ENCODE data around the gene CAP2. TPM values are rescaled to one million over a fixed set of nuclear protein-coding genes. Genes with fewer than 3 reads are reported as not detected.
"Not testable (repeated sequence)": the region's sequence is repeated elsewhere in the genome, so short reads cannot be mapped to it uniquely, and the experiment has no call there.

Gene CAP2
- polyA plus RNA-seq, 1 donor from 2014 or later: not detected

DNA sequence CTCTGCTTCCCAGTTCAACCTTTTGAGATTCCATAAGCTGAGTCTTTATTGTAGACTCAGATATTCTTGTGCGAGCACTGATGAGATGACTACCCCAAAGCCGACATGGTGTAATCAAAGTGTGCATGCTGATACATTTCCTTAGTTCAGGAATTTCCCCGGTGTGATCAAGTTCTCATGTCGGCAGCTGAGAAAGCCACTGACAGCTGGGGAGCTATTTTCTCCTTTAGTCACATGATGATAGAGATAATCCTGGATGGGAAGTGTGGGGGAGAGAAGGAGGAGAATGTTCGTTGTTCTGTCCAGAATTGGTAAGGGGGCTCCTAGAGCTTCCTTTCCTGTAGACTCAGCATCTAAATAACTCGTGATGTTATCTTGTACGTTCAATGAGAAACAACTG lies 7.7 kb upstream of the CAP2 start:
- Mint-ChIP-seq H3K36me3 (no peaks in the 10 kb centered on the region), H3K27me3 (peaks cover 4% of the 10 kb centered on the region), H3K4me3 (no peak overlapping the region), H3K27ac (no peak overlapping the region), H3K9me3 (peaks cover 2 to 6% (median 5%) of the 10 kb centered on the region in 3 donors), H3K4me1 (no peaks in the 10 kb centered on the region)

DNA sequence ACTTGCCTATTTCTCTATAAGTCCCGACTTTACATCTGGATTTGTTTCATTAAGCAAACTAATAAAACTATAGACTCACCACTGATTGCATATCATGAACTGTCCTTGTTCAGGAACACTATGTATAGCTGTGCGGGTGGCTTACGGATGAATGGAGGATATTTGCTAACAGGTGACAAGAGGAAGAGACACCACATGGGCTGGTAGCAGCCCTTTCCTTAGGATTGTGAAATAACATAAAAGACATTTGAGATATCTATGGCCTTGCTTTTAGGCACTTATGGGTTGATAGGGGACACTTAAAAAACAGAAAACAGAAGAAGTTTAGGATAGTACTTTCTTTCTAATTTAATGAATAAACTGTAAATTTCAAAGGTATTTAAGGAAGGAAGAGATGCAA lies 5.0 kb upstream of the CAP2 start:
- peaks cover 0 to 3% (median 0%) of the 10 kb centered on the region in 3 donors for H3K4me1 Mint-ChIP-seq
- no peak overlapping the region for H3K4me3 Mint-ChIP-seq
- peaks cover 14% of the 10 kb centered on the region for H3K27me3 Mint-ChIP-seq
- H3K36me3 Mint-ChIP-seq: no peaks in the 10 kb centered on the region
- peaks cover 2 to 6% (median 5%) of the 10 kb centered on the region in 3 donors for H3K9me3 Mint-ChIP-seq
- H3K27ac Mint-ChIP-seq: no peak overlapping the region

DNA sequence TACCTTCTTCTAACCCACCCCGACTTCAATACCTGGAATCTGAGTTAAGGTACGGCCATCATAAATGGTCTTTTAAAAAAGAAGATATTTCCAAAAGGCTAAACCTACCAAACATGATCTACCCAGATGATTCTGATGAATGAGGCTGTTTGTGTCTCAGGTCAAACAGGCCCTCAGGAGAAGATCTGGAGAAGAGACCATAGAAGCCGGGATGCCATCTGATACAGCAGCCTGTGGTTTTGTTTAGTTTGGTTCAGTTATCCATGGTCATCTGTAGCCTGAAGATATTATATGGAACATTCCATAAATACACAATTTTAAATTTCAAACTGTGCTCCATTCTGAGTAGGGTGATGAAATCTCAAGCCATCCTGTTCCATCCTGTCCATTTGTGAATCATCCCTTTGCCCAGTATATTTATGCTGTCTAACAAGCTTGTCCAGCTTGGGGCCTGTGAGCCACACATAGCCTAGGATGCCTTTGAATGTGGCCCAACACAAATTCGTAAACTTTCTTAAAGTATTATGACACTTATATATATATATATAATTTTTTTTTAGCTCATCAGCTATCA lies 4.0 kb upstream of the CAP2 start:
- Mint-ChIP-seq H3K9me3 (peaks cover 2 to 6% (median 5%) of the 10 kb centered on the region in 3 donors), H3K36me3 (peaks cover 2% of the 10 kb centered on the region), H3K27me3 (peaks cover 19% of the 10 kb centered on the region), H3K4me3 (no peak overlapping the region), H3K4me1 (peaks cover 0 to 7% (median 2%) of the 10 kb centered on the region in 3 donors), H3K27ac (no peak overlapping the region)

DNA sequence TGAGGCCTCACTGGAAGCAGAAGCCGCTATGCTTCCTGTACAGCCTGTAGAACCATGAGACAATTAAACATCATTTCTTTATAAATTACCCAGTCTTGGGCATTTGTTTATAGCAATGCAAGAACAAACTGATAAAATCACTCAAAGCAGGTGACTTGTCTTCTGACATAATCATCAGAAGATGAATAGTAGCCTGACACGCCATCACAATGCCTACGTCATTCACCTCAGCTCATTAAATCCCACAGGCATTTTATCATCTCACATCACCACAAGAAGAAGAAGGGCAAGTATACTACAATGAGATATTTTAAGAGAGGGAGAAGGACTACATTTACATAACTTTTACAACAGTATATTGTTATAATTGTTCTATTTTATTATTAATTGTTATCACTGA lies 3.1 kb upstream of the CAP2 start:
- H3K36me3 Mint-ChIP-seq: peaks cover 2% of the 10 kb centered on the region
- peaks cover 0 to 8% (median 2%) of the 10 kb centered on the region in 3 donors for H3K4me1 Mint-ChIP-seq
- H3K9me3 Mint-ChIP-seq: peaks cover 2 to 7% (median 6%) of the 10 kb centered on the region in 3 donors
- H3K27ac Mint-ChIP-seq: no peak overlapping the region
- no peak overlapping the region for H3K4me3 Mint-ChIP-seq
- H3K27me3 Mint-ChIP-seq: peaks cover 23% of the 10 kb centered on the region

DNA sequence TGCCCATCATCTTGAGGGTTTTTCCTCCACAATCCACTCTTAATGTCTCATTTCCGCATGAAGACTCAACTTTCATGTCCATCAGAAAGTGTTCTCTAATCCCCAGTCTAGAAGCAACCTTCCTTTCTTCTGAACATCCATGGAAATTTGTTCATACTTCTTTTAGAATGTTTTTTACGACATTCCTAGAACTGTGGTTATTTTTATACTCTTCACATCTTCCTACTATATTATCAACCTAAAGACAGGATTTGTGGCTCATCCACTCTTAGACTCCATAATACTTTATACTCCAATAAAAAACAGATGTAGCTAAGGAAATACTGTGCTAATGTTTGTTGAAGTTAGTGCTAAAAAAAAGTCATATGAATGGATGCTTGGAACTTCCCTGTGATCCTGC lies 1.4 kb upstream of the CAP2 start:
- Mint-ChIP-seq H3K27me3 (peaks cover 26% of the 10 kb centered on the region), H3K36me3 (peaks cover 2% of the 10 kb centered on the region), H3K9me3 (peaks cover 2 to 12% (median 9%) of the 10 kb centered on the region in 3 donors), H3K27ac (no peak overlapping the region), H3K4me1 (peaks cover 0 to 8% (median 2%) of the 10 kb centered on the region in 3 donors), H3K4me3 (no peak overlapping the region)

GRCh38 chr6:17393892-17394631 lies 667 bp downstream of the CAP2 start:
- Mint-ChIP-seq H3K27me3 (peaks cover 31% of the 10 kb centered on the region), H3K4me1 (peaks cover 0 to 8% (median 2%) of the 10 kb centered on the region in 3 donors), H3K27ac (no peak overlapping the region), H3K4me3 (peak overlapping the region in 2 of 4 donors; percentile 60 to 85), H3K9me3 (peaks cover 0 to 9% (median 8%) of the 10 kb centered on the region in 3 donors), H3K36me3 (peaks cover 2% of the 10 kb centered on the region)

DNA sequence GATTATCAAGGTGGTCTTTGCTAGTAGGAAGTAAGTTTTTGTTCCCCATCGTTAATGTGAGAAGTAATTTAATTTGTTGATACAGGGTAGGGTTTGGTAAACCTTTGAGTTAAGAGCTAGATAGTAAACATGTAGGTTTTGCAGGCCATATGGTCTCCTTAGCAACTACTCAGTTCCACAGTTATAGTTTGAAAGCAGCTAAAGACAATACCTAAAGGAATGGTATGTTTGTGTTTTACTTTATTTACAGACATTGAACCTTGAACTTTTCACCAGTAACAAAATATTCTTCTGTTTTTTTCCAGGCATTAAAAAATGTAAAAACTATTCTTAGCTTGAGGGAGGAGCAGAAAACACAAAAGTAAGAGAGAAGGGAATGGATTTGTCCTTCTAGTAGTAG lies 1.7 kb downstream of the CAP2 start:
- Mint-ChIP-seq H3K4me1 (peaks cover 0 to 8% (median 2%) of the 10 kb centered on the region in 3 donors), H3K4me3 (no peak overlapping the region), H3K27ac (no peak overlapping the region), H3K9me3 (peaks cover 0 to 8% (median 6%) of the 10 kb centered on the region in 3 donors), H3K36me3 (peaks cover 2% of the 10 kb centered on the region), H3K27me3 (peaks cover 31% of the 10 kb centered on the region)

GRCh38 chr6:17396256-17396655 lies 2.9 kb downstream of the CAP2 start:
- Mint-ChIP-seq H3K36me3 (peaks cover 2% of the 10 kb centered on the region), H3K4me3 (no peak overlapping the region), H3K27me3 (peaks cover 30% of the 10 kb centered on the region), H3K9me3 (peaks cover 0 to 6% (median 4%) of the 10 kb centered on the region in 3 donors), H3K4me1 (peaks cover 0 to 8% (median 2%) of the 10 kb centered on the region in 3 donors), H3K27ac (no peak overlapping the region)

- peaks cover 0 to 8% (median 2%) of the 10 kb centered on the region in 3 donors for H3K4me1 Mint-ChIP-seq
- H3K27me3 Mint-ChIP-seq: peaks cover 26% of the 10 kb centered on the region
- no peak overlapping the region for H3K27ac Mint-ChIP-seq
- H3K4me3 Mint-ChIP-seq: no peak overlapping the region
- peaks cover 2% of the 10 kb centered on the region for H3K36me3 Mint-ChIP-seq
- peaks cover 0 to 6% (median 5%) of the 10 kb centered on the region in 3 donors for H3K9me3 Mint-ChIP-seq
These were observed 4.4 kb downstream of the CAP2 start for GRCh38 chr6:17397764-17398194.

DNA sequence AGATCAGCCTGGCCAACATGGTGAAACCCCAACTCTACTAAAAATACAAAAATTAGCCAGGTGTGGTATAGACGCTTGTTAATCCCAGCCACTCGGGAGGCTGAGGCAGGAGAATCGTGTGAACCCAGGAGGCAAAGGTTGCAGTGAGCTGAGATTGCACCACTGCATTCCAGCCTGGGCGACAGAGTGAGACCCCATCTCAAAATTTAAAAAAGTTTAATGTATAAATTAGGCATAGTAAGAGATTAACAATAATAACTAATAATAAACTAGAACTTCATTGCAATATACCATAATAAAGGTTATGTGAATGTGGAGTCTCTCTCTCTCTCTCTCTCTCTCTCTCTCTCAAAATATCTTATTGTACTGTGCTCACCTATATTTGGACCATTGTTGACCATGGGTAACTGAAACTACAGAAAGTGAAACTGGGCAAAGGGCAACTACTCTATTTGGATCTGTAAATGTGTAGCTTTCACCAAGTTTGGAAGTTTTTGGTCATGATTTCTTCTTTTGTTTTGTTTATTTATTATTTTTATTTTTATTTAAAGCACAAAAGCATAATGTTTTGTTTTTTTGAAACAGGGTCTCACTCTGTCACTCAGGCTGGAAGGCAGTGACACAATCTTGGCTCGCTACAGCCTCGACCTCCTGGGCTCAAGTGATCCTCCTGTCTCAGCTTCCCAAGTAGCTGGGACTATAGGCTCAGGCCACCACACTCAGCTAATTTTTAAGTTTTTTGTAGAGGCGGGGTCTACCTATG lies 12.0 kb downstream of the CAP2 start:
- not testable (repeated sequence) for H3K4me3 Mint-ChIP-seq, H3K27me3 Mint-ChIP-seq, H3K9me3 Mint-ChIP-seq, H3K27ac Mint-ChIP-seq, H3K36me3 Mint-ChIP-seq, H3K4me1 Mint-ChIP-seq

GRCh38 chr6:17405944-17406245 lies 12.5 kb downstream of the CAP2 start:
- H3K27ac Mint-ChIP-seq: no peak overlapping the region
- H3K9me3 Mint-ChIP-seq: peaks cover 0 to 6% (median 2%) of the 10 kb centered on the region in 3 donors
- no peaks in the 10 kb centered on the region for H3K27me3 Mint-ChIP-seq
- no peaks in the 10 kb centered on the region for H3K4me1 Mint-ChIP-seq
- no peaks in the 10 kb centered on the region for H3K36me3 Mint-ChIP-seq
- H3K4me3 Mint-ChIP-seq: no peak overlapping the region

GRCh38 chr6:17408081-17408480 lies 14.7 kb downstream of the CAP2 start:
- no peaks in the 10 kb centered on the region for H3K27me3 Mint-ChIP-seq
- H3K9me3 Mint-ChIP-seq: peaks cover 0 to 5% (median 2%) of the 10 kb centered on the region in 3 donors
- H3K36me3 Mint-ChIP-seq: no peaks in the 10 kb centered on the region
- no peak overlapping the region for H3K4me3 Mint-ChIP-seq
- H3K4me1 Mint-ChIP-seq: no peaks in the 10 kb centered on the region
- no peak overlapping the region for H3K27ac Mint-ChIP-seq

GRCh38 chr6:17410281-17410680 lies 16.9 kb downstream of the CAP2 start:
- Mint-ChIP-seq H3K4me3 (peak overlapping the region in 1 of 4 donors; percentile 30), H3K36me3 (peaks cover 2% of the 10 kb centered on the region)

DNA sequence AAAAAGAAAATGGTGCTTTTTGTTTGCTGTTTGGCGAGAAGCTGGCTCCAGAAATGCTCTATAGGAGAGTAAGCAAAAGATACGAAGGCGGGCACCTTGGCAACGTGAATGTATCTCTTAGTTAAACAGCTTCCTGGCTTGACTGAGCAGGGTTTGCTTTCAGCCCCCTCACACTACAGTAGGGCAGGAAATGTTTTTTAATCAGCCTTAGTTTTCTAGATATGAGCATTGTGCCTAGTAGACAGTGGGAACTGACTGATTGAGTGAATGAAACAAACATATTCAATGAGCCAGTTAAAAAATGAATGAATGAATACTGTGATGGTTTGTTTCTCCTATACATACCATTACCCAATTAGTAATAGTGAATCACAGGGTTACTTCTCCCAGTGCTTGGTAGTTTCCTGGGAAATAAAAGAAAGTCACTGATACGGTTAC lies 19.9 kb downstream of the CAP2 start:
- peaks cover 2% of the 10 kb centered on the region for H3K36me3 Mint-ChIP-seq
- peaks cover 5% of the 10 kb centered on the region for H3K27me3 Mint-ChIP-seq
- peaks cover under 1 to 5% (median 4%) of the 10 kb centered on the region in 3 donors for H3K9me3 Mint-ChIP-seq
- no peak overlapping the region for H3K27ac Mint-ChIP-seq
- no peak overlapping the region for H3K4me3 Mint-ChIP-seq
- H3K4me1 Mint-ChIP-seq: no peaks in the 10 kb centered on the region

More at GRCh38 chr6:17410281-17410680, 16.9 kb downstream of the CAP2 start:
- no peaks in the 10 kb centered on the region for H3K27me3 Mint-ChIP-seq
- H3K4me1 Mint-ChIP-seq: no peaks in the 10 kb centered on the region
- peaks cover 0 to 5% (median 2%) of the 10 kb centered on the region in 3 donors for H3K9me3 Mint-ChIP-seq
- no peak overlapping the region for H3K27ac Mint-ChIP-seq

GRCh38 chr6:17414395-17414794 lies 21.0 kb downstream of the CAP2 start:
- H3K9me3 Mint-ChIP-seq, H3K36me3 Mint-ChIP-seq, H3K27ac Mint-ChIP-seq, H3K4me1 Mint-ChIP-seq, H3K27me3 Mint-ChIP-seq, H3K4me3 Mint-ChIP-seq: not testable (repeated sequence)

Data from IgD-negative memory B cell (primary cell).